Measurements from ENCODE around the gene NT5C3A. TPM values are rescaled to one million over a fixed set of nuclear protein-coding genes. Genes with fewer than 3 reads are reported as not detected.
"Not testable (repeated sequence)": the region's sequence is repeated elsewhere in the genome, so short reads cannot be mapped to it uniquely, and the experiment has no call there.

Gene NT5C3A
- total and polyA plus RNA-seq, 3 donors from 2014 or later = 18.9 to 23.8 (median 19.5) TPM

- intact Hi-C loops (cut with DNase I; ENCODE audit: low total_unique reads) = no loop called here
- Histone ChIP-seq H3K4me1 (no peaks in the 10 kb centered on the region), H3K4me3 (no peak overlapping the region), H3K36me3 (ENCODE audit: low read depth, missing control alignments) (no peaks in the 10 kb centered on the region), H3K27me3 (no peaks in the 10 kb centered on the region), H3K9me3 (no peaks in the 10 kb centered on the region), H3K27ac (no peak overlapping the region)
- DNase-seq = no peak
- 85 to 86% methylated on average over 4 of the region's 4 CpGs for WGBS, 2 donors
- no peak for TF ChIP-seq POLR2A (IDR thresholded peaks at IDR 0.05)
- TF ChIP-seq CTCF (IDR thresholded peaks at IDR 0.05) = no peak
Observed at GRCh38 chr7:33099154-33099940, 36.8 kb upstream of the NT5C3A start.

- DNase-seq; H3K27ac ChIP-seq; H3K27me3 ChIP-seq; H3K4me3 ChIP-seq; H3K4me1 ChIP-seq; H3K36me3 ChIP-seq (ENCODE audit: low read depth, missing control alignments); intact Hi-C loops (cut with DNase I; ENCODE audit: low total_unique reads); H3K9me3 ChIP-seq: not testable (repeated sequence)
- WGBS, 2 donors = 51 to 60% methylated on average over 3 of the region's 6 CpGs
Observed at GRCh38 chr7:33094745-33095275, 32.2 kb upstream of the NT5C3A start.

- no peak for DNase-seq
- Histone ChIP-seq H3K36me3 (ENCODE audit: low read depth, missing control alignments) (no peaks in the 10 kb centered on the region), H3K9me3 (no peaks in the 10 kb centered on the region), H3K4me1 (no peaks in the 10 kb centered on the region), H3K4me3 (no peak overlapping the region), H3K27me3 (no peaks in the 10 kb centered on the region), H3K27ac (no peak overlapping the region)
- no peak for TF ChIP-seq CTCF (IDR thresholded peaks at IDR 0.05)
- TF ChIP-seq POLR2A (IDR thresholded peaks at IDR 0.05) = no peak
- WGBS, 2 donors = 88% methylated on average over 4 of the region's 4 CpGs
- intact Hi-C loops (cut with DNase I; ENCODE audit: low total_unique reads) = no loop called here
Observed at GRCh38 chr7:33093266-33093665, 30.7 kb upstream of the NT5C3A start.

GRCh38 chr7:33091641-33092191 is 29.1 kb upstream of the NT5C3A start:
- no peaks in the 10 kb centered on the region for H3K9me3 ChIP-seq
- no peaks in the 10 kb centered on the region for H3K4me1 ChIP-seq
- intact Hi-C loops (cut with DNase I; ENCODE audit: low total_unique reads) = no loop called here
- no peak overlapping the region for H3K27ac ChIP-seq
- H3K36me3 ChIP-seq (ENCODE audit: low read depth, missing control alignments) = no peaks in the 10 kb centered on the region
- 85 to 86% methylated on average over 5 of the region's 5 CpGs for WGBS, 2 donors
- H3K27me3 ChIP-seq = no peaks in the 10 kb centered on the region
- DNase-seq = no peak
- TF ChIP-seq POLR2A (IDR thresholded peaks at IDR 0.05) (no peak), CTCF (IDR thresholded peaks at IDR 0.05) (no peak)
- H3K4me3 ChIP-seq = no peak overlapping the region

- Histone ChIP-seq H3K36me3 (ENCODE audit: low read depth, missing control alignments) (no peaks in the 10 kb centered on the region), H3K27ac (no peak overlapping the region), H3K4me1 (no peaks in the 10 kb centered on the region), H3K9me3 (no peaks in the 10 kb centered on the region), H3K4me3 (no peak overlapping the region), H3K27me3 (no peaks in the 10 kb centered on the region)
- intact Hi-C loops (cut with DNase I; ENCODE audit: low total_unique reads) = no loop called here
- TF ChIP-seq CTCF (IDR thresholded peaks at IDR 0.05) (no peak), POLR2A (IDR thresholded peaks at IDR 0.05) (no peak)
- WGBS, 2 donors = 84 to 86% methylated on average over 4 of the region's 4 CpGs
- DNase-seq = no peak
Observed at GRCh38 chr7:33091111-33091531, 28.5 kb upstream of the NT5C3A start.

Measured in testis (tissue), 3 donors.